GM23338 (cell line): Measurements from ENCODE around the gene ITGB1BP1. TPM values are rescaled to one million over a fixed set of nuclear protein-coding genes. Genes with fewer than 3 reads are reported as not detected.
A peak's percentile ranks its signal among the peaks of the same experiment; 100 is the strongest.

ENCODE experiments used
- ATAC-seq: fragments of 200-7000 bp; cut with Tn5 transposase; 3 replicates; pipeline ENCODE4 v1.9.1; 2020
- DNase-seq: peaks from one replicate; pipeline ENCODE4 v3.0.0-alpha.2; 2015; ENCODE audit warnings: low spot score
- H2AFZ ChIP-seq: fragments of 200-600 bp; sonication (generic); 2 replicates; pipeline ENCODE4 v1.8.0; 2016; ENCODE audit warnings: antibody characterized with exemption, mild to moderate bottlenecking, moderate library complexity
- H3F3A ChIP-seq: fragments of 200-600 bp; sonication (generic); replicated peaks from 2 replicates; pipeline ENCODE4 v1.8.0; 2017; ENCODE audit warnings: antibody characterized with exemption, mixed run types, low read depth
- H3K27ac ChIP-seq: fragments of 200-600 bp; sonication (generic); 2 replicates; pipeline ENCODE4 v1.6.1; 2016; ENCODE audit warnings: low read depth
- H3K27me3 ChIP-seq: fragments of 200-600 bp; sonication (generic); 2 replicates; pipeline ENCODE4 v1.8.0; 2016; ENCODE audit warnings: mild to moderate bottlenecking, mixed run types, moderate library complexity; ENCODE audit not compliant: insufficient read depth
- H3K36me3 ChIP-seq: fragments of 200-600 bp; sonication (generic); 2 replicates; pipeline ENCODE4 v1.8.0; 2016; ENCODE audit warnings: mild to moderate bottlenecking; ENCODE audit not compliant: insufficient read depth
- H3K4me1 ChIP-seq: fragments of 200-600 bp; sonication (generic); 2 replicates; pipeline ENCODE4 v1.8.0; 2016; ENCODE audit warnings: mild to moderate bottlenecking, moderate library complexity; ENCODE audit not compliant: insufficient read depth
- H3K4me2 ChIP-seq: fragments of 200-600 bp; sonication (generic); 2 replicates; pipeline ENCODE4 v1.7.1; 2017; ENCODE audit warnings: mixed run types
- H3K4me3 ChIP-seq: fragments of 200-600 bp; sonication (generic); 2 replicates; pipeline ENCODE4 v1.6.1; 2016; ENCODE audit warnings: mixed run types
- H3K79me2 ChIP-seq: fragments of 200-600 bp; sonication (generic); replicated peaks from 2 replicates; pipeline ENCODE4 v1.8.0; 2017; ENCODE audit warnings: mild to moderate bottlenecking; ENCODE audit not compliant: insufficient read depth
- H3K9me2 ChIP-seq: fragments of 200-600 bp; sonication (generic); 2 replicates; pipeline ENCODE4 v1.8.0; 2017; ENCODE audit not compliant: insufficient read depth
- H4K20me1 ChIP-seq: fragments of 200-600 bp; sonication (generic); replicated peaks from 2 replicates; pipeline ENCODE4 v1.8.0; 2017; ENCODE audit warnings: mild to moderate bottlenecking; ENCODE audit not compliant: insufficient read depth
- H3K27ac Mint-ChIP-seq: 2 replicates; pipeline ENCODE4 v1.8.0; 2020; ENCODE audit warnings: inconsistent platforms, mild to moderate bottlenecking, moderate library complexity, mixed read lengths
- H3K27me3 Mint-ChIP-seq: 3 replicates; pipeline ENCODE4 v1.8.0; 2022; ENCODE audit warnings: low read depth, mild to moderate bottlenecking, moderate library complexity, mixed read lengths, inconsistent platforms; ENCODE audit not compliant: insufficient read depth, poor library complexity
- H3K36me3 Mint-ChIP-seq: 3 replicates; pipeline ENCODE4 v1.8.0; 2021; ENCODE audit warnings: low read depth, mild to moderate bottlenecking, inconsistent platforms, moderate library complexity, mixed read lengths
- H3K4me1 Mint-ChIP-seq: 3 replicates; pipeline ENCODE4 v1.8.0; 2020; ENCODE audit warnings: mild to moderate bottlenecking, inconsistent platforms, mixed read lengths
- H3K4me3 Mint-ChIP-seq: 3 replicates; pipeline ENCODE4 v1.8.0; 2021; ENCODE audit warnings: moderate library complexity, mild to moderate bottlenecking, inconsistent platforms, mixed read lengths
- H3K9me3 Mint-ChIP-seq: 3 replicates; pipeline ENCODE4 v1.8.0; 2020; ENCODE audit warnings: moderate library complexity, mild to moderate bottlenecking, inconsistent platforms, mixed read lengths
- CREB1 ChIP-seq: fragments of 250-450 bp; sonication (Bioruptor Pico); IDR thresholded peaks from 2 replicates; pipeline ENCODE4 v1.5.0; 2020; ENCODE audit warnings: low read depth, mild to moderate bottlenecking, moderate library complexity
- ETS1 ChIP-seq: IDR thresholded peaks from 2 replicates; pipeline ENCODE4 v1.6.1; 2016; ENCODE audit warnings: antibody characterized with exemption
- JUNB ChIP-seq: IDR thresholded peaks from one replicate; pipeline ENCODE4 v1.6.1; 2016; ENCODE audit warnings: antibody characterized with exemption; ENCODE audit not compliant: unreplicated experiment
- POLR2AphosphoS5 ChIP-seq: IDR thresholded peaks from 2 replicates; pipeline ENCODE4 v1.6.1; 2016; ENCODE audit warnings: antibody characterized with exemption, low read depth
- REST ChIP-seq: IDR thresholded peaks from one replicate; pipeline ENCODE4 v1.6.1; 2018; ENCODE audit warnings: antibody characterized with exemption; ENCODE audit not compliant: unreplicated experiment
- ZNF114 ChIP-seq: fragments of 250-450 bp; sonication (Bioruptor Pico); IDR thresholded peaks from 2 replicates; pipeline ENCODE4 v1.5.0; 2020; ENCODE audit warnings: mild to moderate bottlenecking, moderate library complexity
- ZNF331 ChIP-seq: fragments of 250-450 bp; sonication (Bioruptor Pico); IDR thresholded peaks from 2 replicates; pipeline ENCODE4 v1.5.0; 2020; ENCODE audit warnings: low read depth, mild to moderate bottlenecking, moderate library complexity
- ZNF462 ChIP-seq: fragments of 250-450 bp; sonication (Bioruptor Pico); IDR thresholded peaks from 2 replicates; pipeline ENCODE4 v1.5.0; 2020; ENCODE audit warnings: mild to moderate bottlenecking, moderate library complexity
- polyA plus RNA-seq: library from polyadenylated mRNA; unstranded; fragments of >200 nt; fragmentation: Nextera tagmentation; extraction: Ambion mirVana; gene quantifications from 2 replicates; pipeline ENCODE4 v1.2.1, GENCODE V29; 2016
- total RNA-seq: library from RNA; depleted of rRNA; stranded (reverse); fragments of >200 nt; shearing (Covaris generic); gene quantifications from 2 replicates; pipeline ENCODE4 v1.2.3, GENCODE V29; 2014
- TF ChIP-seq, protein P1 (sequence below), 2 experiments: fragments of 200-600 bp in 1 of 2; sonication (generic) in 1 of 2; conservative IDR thresholded peaks; 2 replicates each; pipeline versions ENCODE4 v1.5.1 to v1.6.1; 2016 to 2017; ENCODE audit warnings: antibody characterized with exemption in 2 of 2, low read depth in 2 of 2, mild to moderate bottlenecking in 2 of 2, moderate library complexity in 1 of 2

ITGB1BP1 gene
- total and polyA plus RNA-seq, 2 experiments from 2014 or later = 29.1 to 63.5 TPM

DNA sequence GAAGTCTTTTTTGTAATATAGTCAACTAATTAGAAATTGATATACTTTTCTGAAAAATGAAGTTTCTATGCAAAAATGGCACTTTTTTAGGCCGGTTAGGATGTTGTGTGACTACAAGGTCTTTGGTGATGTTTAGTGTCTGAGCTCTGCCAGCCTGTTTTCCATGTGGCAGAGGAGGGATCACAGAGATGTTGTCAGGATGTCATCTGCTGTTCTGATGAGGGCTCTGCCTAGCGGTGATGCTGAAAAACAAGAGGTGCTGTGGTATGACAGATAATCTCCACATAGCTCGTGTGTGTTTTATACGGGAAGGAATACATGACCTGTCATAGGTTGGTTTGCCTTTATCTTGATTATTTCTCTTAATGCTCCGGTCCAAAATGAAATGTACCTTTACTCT lies 39.0 kb upstream of the ITGB1BP1 start:
- ATAC-seq (no peak), DNase-seq (no peak)
- H4K20me1 ChIP-seq = peaks cover 5% of the 10 kb centered on the region; the same call in 1 of the 2 replicates
- no peaks in the 10 kb centered on the region for H3K4me1 ChIP-seq
- H2AFZ ChIP-seq = no peak overlapping the region
- no peaks in the 10 kb centered on the region for H3K27me3 ChIP-seq
- H3F3A ChIP-seq = no peaks in the 10 kb centered on the region
- H3K9me2 ChIP-seq = no peaks in the 10 kb centered on the region
- Mint-ChIP-seq H3K27ac (no peak overlapping the region), H3K4me3 (no peak overlapping the region), H3K4me1 (no peaks in the 10 kb centered on the region), H3K9me3 (no peaks in the 10 kb centered on the region), H3K27me3 (no peaks in the 10 kb centered on the region), H3K36me3 (peaks cover 50% of the 10 kb centered on the region)
- H3K27ac ChIP-seq = peak overlapping the region; percentile 59; the same call in 1 of the 2 replicates
- H3K79me2 ChIP-seq = no peaks in the 10 kb centered on the region
- no peak overlapping the region for H3K4me2 ChIP-seq
- peaks cover 7% of the 10 kb centered on the region for H3K36me3 ChIP-seq
- TF ChIP-seq ZNF331 (no peak), ZNF462 (CRISPR knock-in tag) (no peak), CREB1 (no peak), JUNB (no peak), POLR2AphosphoS5 (no peak), ZNF114 (no peak), ETS1 (no peak), REST (no peak)
- TF ChIP-seq, protein P1, sequence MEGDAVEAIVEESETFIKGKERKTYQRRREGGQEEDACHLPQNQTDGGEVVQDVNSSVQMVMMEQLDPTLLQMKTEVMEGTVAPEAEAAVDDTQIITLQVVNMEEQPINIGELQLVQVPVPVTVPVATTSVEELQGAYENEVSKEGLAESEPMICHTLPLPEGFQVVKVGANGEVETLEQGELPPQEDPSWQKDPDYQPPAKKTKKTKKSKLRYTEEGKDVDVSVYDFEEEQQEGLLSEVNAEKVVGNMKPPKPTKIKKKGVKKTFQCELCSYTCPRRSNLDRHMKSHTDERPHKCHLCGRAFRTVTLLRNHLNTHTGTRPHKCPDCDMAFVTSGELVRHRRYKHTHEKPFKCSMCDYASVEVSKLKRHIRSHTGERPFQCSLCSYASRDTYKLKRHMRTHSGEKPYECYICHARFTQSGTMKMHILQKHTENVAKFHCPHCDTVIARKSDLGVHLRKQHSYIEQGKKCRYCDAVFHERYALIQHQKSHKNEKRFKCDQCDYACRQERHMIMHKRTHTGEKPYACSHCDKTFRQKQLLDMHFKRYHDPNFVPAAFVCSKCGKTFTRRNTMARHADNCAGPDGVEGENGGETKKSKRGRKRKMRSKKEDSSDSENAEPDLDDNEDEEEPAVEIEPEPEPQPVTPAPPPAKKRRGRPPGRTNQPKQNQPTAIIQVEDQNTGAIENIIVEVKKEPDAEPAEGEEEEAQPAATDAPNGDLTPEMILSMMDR (conservative IDR thresholded peaks at IDR 0.05; ENCODE audit: low read depth in 2 of 2) = no peak
- no peak overlapping the region for H3K4me3 ChIP-seq
